ENCODE results near the gene P4HA2.

P4HA2 gene

DNA sequence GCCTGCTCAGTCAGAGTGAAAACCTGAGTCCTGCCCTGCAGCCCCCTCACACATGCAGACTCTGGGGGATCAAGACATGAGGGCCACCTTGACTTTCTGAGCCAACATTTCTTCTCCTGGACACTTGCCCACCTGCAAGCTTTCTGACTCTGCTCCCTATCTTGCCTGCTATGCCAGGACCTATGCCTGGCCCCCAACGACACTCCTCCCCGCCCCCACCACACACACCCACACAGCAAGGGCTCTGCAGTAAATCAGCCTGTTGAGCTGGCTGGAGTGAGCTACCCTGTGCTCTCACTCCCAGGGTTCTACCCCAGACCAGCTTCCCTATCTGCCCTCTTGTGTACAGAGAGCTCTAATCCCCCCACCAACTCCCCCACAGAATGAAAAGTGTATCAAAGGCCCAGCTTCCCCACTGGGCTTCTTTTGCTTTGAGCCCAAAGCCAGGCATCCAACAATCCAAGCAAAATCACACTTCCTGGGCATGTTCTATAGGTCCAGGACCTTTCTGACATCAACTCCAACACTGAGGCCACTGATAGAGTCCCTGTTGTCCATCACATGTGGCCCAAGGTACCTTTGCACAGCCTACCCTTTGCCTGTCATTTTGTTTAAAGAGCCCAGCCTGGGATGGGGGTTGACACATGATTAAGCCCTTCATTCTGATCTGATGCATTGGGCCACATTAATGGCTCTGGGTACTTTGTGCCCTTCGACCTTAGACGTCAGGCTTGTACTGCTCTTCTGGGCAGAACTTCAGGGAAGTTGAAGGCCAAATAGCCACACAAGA is 37.1 kb upstream of the P4HA2 start:
- DNase-seq = no peak

GRCh38 chr5:132263548-132264261 is 36.1 kb upstream of the P4HA2 start:
- DNase-seq = peak; percentile 89

DNA sequence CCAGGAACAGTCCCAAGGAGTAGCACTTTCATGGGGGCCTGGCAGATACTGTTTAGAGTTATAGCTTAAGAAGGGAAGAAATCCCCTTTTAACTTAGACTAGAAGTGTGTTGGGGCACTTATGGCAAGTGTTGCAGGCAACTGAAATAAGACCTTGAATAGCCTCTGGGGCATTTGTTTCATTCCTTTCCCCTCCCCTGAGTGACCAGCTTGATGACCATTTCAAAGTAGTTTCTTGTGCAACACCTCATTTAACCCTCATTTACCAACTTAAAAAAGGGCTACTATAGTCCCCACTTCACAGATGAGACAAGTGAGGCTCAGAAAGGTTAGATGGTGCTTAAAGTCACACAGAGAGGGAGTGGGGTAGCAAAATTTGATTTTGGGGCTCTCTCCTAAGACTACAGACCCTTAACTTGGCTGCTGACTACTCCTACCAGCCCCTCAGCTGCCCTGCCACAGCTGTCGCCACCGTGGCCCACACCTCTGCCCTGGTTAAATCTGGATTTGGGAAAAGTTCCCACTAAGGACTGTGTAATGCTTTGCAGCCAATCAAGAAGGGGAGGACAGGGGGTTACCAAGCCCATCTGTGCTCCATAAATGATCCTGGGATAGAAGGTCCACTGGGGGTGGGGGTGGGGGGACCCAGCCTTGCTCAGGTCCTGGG is 35.4 kb upstream of the P4HA2 start:
- no peak for DNase-seq

GRCh38 chr5:132261881-132262845 is 34.5 kb upstream of the P4HA2 start:
- DNase-seq = no peak

DNA sequence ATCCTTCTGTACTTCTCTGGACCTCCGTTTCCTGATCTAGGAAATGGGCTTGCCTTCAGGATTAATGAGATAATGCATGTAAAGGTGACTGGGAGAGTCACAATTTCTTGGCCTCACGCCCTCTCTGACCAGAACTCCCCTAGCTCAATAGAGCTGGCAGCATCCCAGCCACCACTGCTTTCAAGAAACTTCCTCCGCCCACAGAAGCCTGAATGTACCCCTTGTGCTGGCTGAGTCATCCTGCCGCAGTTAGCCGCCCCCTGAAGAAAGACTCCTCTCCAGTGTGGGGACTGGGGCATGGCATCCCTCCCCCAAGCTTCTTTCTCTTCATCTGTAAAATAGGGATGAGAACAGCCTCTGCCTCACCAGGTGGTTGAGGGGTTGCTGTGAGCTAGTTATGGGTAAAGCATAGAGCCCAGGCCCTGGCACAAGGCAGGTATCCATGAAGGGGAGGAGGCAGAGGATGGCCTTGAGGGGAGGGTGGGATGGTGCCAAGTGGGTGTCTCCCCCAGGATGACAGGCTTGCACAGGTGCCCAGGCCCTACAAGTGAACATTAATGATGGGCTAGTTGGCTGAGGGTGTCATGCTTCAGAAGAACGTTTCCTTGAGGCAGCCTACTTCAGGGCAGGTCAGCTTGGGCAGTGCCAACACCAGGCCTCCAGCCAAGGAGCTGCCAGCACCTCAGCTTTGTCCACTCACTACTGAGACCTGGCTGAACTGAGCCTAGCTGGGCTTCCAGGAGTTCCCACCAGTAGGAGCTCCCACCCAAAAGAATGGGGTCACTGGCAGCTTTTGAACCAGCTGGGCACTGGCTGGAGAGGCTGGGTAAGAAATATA is 33.3 kb upstream of the P4HA2 start:
- DNase-seq = peak; percentile 92

DNA sequence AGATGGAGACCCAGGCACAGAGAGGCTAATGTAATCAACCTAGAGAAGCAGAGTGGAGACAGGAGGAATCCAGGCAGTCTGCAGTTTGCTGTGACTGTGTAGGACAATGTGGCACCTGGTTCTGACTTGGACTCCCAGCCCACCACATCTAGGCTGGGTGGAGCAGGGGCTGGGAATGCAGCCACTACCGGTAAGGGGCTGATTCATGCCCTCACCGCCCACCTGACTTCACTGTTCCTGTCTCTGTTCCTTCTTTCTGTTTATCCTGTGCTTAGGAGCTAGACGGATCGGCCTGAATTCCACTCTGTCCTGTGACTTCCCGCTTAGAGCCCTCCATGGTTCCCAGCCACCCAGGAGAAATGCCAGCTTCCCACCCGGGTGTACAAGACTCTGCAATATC is 32.4 kb upstream of the P4HA2 start:
- no peak for DNase-seq

GRCh38 chr5:132259069-132259851 is 31.6 kb upstream of the P4HA2 start:
- peak; percentile 89 for DNase-seq

DNA sequence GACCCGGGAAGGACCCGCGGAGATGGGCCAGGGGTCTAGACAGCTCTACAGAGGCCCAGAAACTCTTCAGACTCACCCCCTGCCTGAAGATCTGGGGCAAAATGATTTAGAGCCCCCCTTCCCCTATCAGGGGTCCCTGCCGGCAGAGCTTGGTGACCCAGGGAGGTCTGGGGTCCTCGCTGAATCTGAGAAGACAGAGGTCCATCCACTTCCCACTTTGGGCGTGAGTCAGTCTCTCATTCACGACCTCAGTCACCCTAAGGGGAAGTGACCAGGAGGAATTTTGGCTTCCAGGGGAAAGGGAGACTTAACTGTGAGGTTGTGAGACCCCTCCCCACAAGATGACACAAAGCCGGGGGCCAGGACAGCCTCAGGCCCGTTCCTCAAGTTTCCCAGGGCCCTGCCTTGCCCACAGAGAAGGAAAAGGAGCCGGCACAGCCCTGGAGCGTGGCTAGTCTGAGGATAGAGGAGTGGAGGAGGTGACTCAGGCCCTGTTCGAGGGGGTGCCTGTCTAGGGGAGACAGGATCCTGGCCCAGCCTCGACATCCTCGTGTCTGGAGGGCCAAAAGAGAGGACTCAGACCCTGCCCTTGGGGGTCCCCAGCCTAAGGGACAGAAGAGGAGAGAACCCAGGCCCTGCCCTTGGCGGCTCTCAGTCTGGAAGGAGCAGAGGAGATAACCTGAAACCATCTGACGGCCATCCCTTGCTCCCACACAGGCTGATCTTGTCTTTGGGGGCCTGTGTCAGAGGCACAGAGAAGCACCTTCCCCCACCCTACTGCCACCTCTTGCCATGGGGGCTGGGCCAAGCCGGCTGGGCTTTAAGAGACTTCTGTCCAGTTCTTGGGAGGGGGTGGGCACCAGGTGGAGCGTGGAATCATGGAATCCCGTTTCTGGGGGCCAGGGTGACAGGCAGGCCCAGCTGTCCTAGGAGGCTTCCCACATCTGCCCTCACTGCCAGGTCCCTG is 30.7 kb upstream of the P4HA2 start:
- peak; percentile 53 for DNase-seq

GRCh38 chr5:132257131-132258101 is 29.8 kb upstream of the P4HA2 start, which contains the start of gene PDLIM4:
Gene PDLIM4, plus strand, starts transcription at chr5:132257696. Its CDS starts 39 bp downstream, at chr5:132257735.
- peak; percentile 61 for DNase-seq

DNA sequence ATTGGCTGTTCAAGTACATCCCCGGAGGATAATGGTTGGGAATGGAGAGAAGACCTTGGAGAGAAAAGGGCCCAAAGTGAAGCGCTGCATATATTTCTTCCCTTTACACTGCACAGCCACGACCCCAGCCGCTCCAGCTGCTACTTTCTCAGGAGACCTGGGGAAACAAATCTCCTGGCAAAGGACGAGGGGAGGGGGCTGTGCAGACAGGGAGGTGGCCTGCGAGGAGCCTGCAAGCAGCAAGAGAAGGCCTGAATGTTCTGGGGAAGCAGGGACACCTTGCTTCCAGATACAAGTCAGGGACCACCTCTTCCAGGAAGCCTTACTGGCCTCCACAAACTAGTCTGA is 29.1 kb upstream of the P4HA2 start:
- DNase-seq = no peak

- DNase-seq = no peak
Observed at GRCh38 chr5:132256086-132256782, 28.6 kb upstream of the P4HA2 start.

- DNase-seq = no peak
Observed at GRCh38 chr5:132254321-132254977, 26.8 kb upstream of the P4HA2 start.

DNA sequence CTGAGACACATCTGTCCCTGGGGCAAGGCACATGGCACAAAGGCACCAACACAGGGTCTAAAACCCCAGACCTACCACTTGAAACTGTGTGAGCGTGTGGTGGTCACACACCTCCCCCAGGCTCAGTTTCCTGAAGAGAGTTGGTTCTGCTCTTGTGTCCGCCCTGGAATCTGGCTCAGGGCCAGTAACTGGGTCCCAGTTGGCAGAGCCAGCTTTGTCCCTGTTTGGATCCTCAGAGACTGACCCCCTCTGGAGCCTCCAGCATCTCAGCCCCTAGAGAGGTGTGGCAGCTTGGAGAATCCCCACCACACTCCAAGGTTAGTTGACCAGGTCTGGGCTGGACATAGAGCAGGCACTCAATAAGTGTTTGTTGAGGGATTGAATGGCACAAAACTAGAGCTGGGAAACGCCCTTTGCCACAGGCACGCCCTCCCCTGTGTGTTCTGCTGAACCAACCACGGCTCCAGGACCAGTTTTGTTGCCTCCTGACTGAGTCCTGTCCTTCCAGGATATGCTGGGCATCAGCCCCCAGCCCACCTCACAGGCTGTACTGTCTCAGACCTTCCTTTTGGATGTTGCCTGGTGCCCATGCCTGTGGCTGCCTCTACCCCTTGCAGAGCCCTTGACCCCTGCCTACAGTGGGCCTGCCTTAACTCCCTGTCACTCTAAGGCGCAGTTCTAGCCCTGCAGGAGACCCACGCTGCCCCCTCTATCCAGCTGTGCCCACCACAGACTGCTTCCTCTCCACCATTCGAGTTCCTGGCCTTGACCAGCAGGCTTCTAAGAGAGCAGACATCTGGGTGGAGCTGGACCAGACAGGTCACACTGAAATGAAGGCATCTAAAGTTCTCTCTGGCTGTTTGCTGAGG is 26.0 kb upstream of the P4HA2 start:
- no peak for DNase-seq

- no peak for DNase-seq
Observed at GRCh38 chr5:132253008-132253441, 25.4 kb upstream of the P4HA2 start.

- no peak for DNase-seq
Observed at GRCh38 chr5:132251220-132251725, 23.6 kb upstream of the P4HA2 start.

DNA sequence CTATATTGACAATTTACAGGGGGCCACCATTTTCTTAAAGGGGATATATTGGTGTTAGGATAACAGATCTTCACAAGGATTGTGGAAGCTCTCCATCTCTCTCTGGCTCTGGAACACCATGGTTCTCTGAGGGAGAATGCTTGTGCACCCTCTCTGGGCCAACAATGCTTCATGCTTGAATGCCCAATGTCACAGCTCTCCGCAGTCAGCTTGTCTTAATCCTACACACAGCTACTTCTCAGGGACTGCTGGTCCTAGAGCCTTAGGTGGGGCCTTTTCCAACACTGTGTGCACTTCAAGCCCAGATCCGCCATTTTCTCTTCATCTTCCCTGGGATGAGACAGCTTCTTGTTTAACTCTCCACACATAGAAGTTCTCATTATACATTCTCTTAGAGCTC is 22.9 kb upstream of the P4HA2 start:
- no peak for DNase-seq
